CD4-positive, alpha-beta T cell treated with Interleukin-15 for 4 hours (primary cell): ENCODE measurements around the gene EVI2B.
"Not testable (repeated sequence)": the region's sequence is repeated elsewhere in the genome, so short reads cannot be mapped to it uniquely, and the experiment has no call there.

Source experiments
- DNase-seq: peaks from one replicate; pipeline ENCODE4 v3.0.0-alpha.2; 2020; ENCODE audit warnings: low spot score

The EVI2B gene

GRCh38 chr17:31310260-31310659 lies 3.6 kb downstream of the EVI2B start:
- peak; percentile 71 for DNase-seq

- DNase-seq, result peak; percentile 44
Measured at GRCh38 chr17:31309556-31309955, 4.3 kb downstream of the EVI2B start.

GRCh38 chr17:31308372-31309334 lies 5.2 kb downstream of the EVI2B start:
- DNase-seq, result peak; percentile 32

GRCh38 chr17:31307640-31308039 lies 6.2 kb downstream of the EVI2B start:
- DNase-seq, result no peak

GRCh38 chr17:31299624-31300023 lies 14.2 kb downstream of the EVI2B start:
- DNase-seq, result no peak

- DNase-seq, result no peak
Measured at GRCh38 chr17:31297090-31297489, 16.8 kb downstream of the EVI2B start, which contains the start of gene OMG. Gene OMG (minus strand): TSS chr17:31297239. CDS start chr17:31296331, 908 bp downstream.

GRCh38 chr17:31296142-31296541 lies 17.7 kb downstream of the EVI2B start:
- no peak for DNase-seq

GRCh38 chr17:31295489-31295871 lies 18.4 kb downstream of the EVI2B start:
- no peak for DNase-seq

- DNase-seq, result no peak
Measured at GRCh38 chr17:31294820-31295488, 18.9 kb downstream of the EVI2B start.

GRCh38 chr17:31294231-31294630 lies 19.6 kb downstream of the EVI2B start:
- DNase-seq, result no peak

GRCh38 chr17:31293581-31293980 lies 20.3 kb downstream of the EVI2B start:
- DNase-seq, result no peak

- no peak for DNase-seq
Measured at GRCh38 chr17:31291820-31292219, 22.0 kb downstream of the EVI2B start.

- no peak for DNase-seq
Measured at GRCh38 chr17:31289790-31290189, 24.1 kb downstream of the EVI2B start.

GRCh38 chr17:31287932-31288331 lies 25.9 kb downstream of the EVI2B start:
- not testable (repeated sequence) for DNase-seq

- no peak for DNase-seq
Measured at GRCh38 chr17:31286587-31286986, 27.3 kb downstream of the EVI2B start.

GRCh38 chr17:31283841-31284240 lies 30.0 kb downstream of the EVI2B start:
- DNase-seq, result no peak

GRCh38 chr17:31281061-31281460 lies 32.8 kb downstream of the EVI2B start:
- DNase-seq, result no peak

GRCh38 chr17:31279401-31279800 lies 34.5 kb downstream of the EVI2B start:
- DNase-seq, result no peak

GRCh38 chr17:31275116-31275515 lies 38.7 kb downstream of the EVI2B start:
- no peak for DNase-seq

- no peak for DNase-seq
Measured at GRCh38 chr17:31274252-31274651, 39.6 kb downstream of the EVI2B start.

- DNase-seq, result no peak
Measured at GRCh38 chr17:31273516-31273915, 40.3 kb downstream of the EVI2B start.

- DNase-seq, result no peak
Measured at GRCh38 chr17:31272803-31273202, 41.1 kb downstream of the EVI2B start.

GRCh38 chr17:31272236-31272635 lies 41.6 kb downstream of the EVI2B start:
- no peak for DNase-seq
